NB4 (cell line): ENCODE data around the gene DOK7.

ENCODE experiments used
- DNase-seq: peaks from one replicate; pipeline ENCODE4 v3.0.0; 2010; ENCODE audit warnings: low read depth
- H3K4me3 ChIP-seq: one replicate; pipeline ENCODE4 v1.5.1; 2011; ENCODE audit warnings: mild to moderate bottlenecking, low read depth, low read length, moderate library complexity
- CTCF ChIP-seq: IDR thresholded peaks from one replicate; pipeline ENCODE4 v1.5.1; 2012; ENCODE audit warnings: low read depth, low read length
- MAX ChIP-seq: IDR thresholded peaks from 2 replicates; pipeline ENCODE4 v1.6.1; 2011; ENCODE audit warnings: low read depth, low read length
- MYC ChIP-seq: IDR thresholded peaks from 2 replicates; pipeline ENCODE4 v1.6.1; 2011; ENCODE audit warnings: low read depth, low read length
- POLR2A ChIP-seq: IDR thresholded peaks from 2 replicates; pipeline ENCODE4 v1.6.1; 2011; ENCODE audit warnings: mild to moderate bottlenecking; ENCODE audit not compliant: insufficient read length; ENCODE audit errors: extremely low read depth

The DOK7 gene

GRCh38 chr4:3436048-3436797 is 26.9 kb upstream of the DOK7 start:
- H3K4me3 ChIP-seq = no peak overlapping the region
- no peak for DNase-seq
- TF ChIP-seq MYC = no peak
- TF ChIP-seq MAX = no peak
- TF ChIP-seq POLR2A = no peak
- TF ChIP-seq CTCF = no peak

GRCh38 chr4:3436798-3437581 is 26.1 kb upstream of the DOK7 start:
- no peak for DNase-seq
- no peak for TF ChIP-seq MYC
- no peak for TF ChIP-seq MAX
- no peak for TF ChIP-seq CTCF
- TF ChIP-seq POLR2A = no peak
- no peak overlapping the region for H3K4me3 ChIP-seq

- no peak for TF ChIP-seq CTCF
- TF ChIP-seq POLR2A = no peak
- TF ChIP-seq MYC = no peak
- no peak for TF ChIP-seq MAX
- no peak for DNase-seq
These were observed 25.5 kb upstream of the DOK7 start for GRCh38 chr4:3437582-3437936.

GRCh38 chr4:3437998-3438846 is 24.9 kb upstream of the DOK7 start:
- H3K4me3 ChIP-seq = no peak overlapping the region
- TF ChIP-seq CTCF = no peak
- no peak for TF ChIP-seq MYC
- no peak for TF ChIP-seq POLR2A
- no peak for TF ChIP-seq MAX
- no peak for DNase-seq

More at GRCh38 chr4:3437582-3437936, 25.5 kb upstream of the DOK7 start:
- no peak overlapping the region for H3K4me3 ChIP-seq

- TF ChIP-seq MYC (no peak), MAX (no peak)
- no peak overlapping the region for H3K4me3 ChIP-seq
- DNase-seq = no peak
These were observed 24.3 kb upstream of the DOK7 start for GRCh38 chr4:3438847-3439180.

- no peak for TF ChIP-seq MAX
- TF ChIP-seq MYC = no peak
- TF ChIP-seq POLR2A = no peak
- TF ChIP-seq CTCF = no peak
- no peak for DNase-seq
- H3K4me3 ChIP-seq = no peak overlapping the region
These were observed 23.7 kb upstream of the DOK7 start for GRCh38 chr4:3439391-3439790.
